OCI-LY3 (cell line): ENCODE results near the gene EXPH5.

Experiments used
- EZH2phosphoT487 ChIP-seq: fragments of 200-600 bp; shearing (Covaris generic); IDR thresholded peaks from 2 replicates; pipeline ENCODE4 v1.6.1; 2018; ENCODE audit warnings: antibody characterized with exemption, mixed run types, low read depth
- TF ChIP-seq, protein P1 (sequence below): fragments of 200-600, 300-600 bp; sonication (generic); IDR thresholded peaks from 2 replicates; pipeline ENCODE4 v1.5.1; 2014; ENCODE audit warnings: antibody characterized with exemption, low read length, low read depth

DNA sequence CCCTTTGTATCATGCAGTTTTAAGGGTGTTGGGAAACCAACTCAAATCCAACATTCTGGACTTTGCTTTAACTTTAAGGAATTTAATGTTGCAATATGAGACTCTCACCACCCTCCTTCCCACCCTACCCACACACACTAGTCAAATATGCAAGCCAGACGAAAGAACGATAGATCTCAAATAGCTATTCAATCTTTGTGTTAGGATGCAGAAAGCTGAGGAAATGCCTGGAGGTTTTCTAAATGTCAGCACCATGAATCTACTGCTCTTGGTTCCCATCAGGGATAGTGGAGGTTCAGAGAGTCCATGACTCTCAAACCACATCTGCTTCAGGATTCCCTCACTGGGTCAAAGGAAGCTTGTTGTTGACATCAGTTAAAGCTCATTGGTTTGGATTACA lies 33.7 kb downstream of the EXPH5 start:
- TF ChIP-seq, protein P1, sequence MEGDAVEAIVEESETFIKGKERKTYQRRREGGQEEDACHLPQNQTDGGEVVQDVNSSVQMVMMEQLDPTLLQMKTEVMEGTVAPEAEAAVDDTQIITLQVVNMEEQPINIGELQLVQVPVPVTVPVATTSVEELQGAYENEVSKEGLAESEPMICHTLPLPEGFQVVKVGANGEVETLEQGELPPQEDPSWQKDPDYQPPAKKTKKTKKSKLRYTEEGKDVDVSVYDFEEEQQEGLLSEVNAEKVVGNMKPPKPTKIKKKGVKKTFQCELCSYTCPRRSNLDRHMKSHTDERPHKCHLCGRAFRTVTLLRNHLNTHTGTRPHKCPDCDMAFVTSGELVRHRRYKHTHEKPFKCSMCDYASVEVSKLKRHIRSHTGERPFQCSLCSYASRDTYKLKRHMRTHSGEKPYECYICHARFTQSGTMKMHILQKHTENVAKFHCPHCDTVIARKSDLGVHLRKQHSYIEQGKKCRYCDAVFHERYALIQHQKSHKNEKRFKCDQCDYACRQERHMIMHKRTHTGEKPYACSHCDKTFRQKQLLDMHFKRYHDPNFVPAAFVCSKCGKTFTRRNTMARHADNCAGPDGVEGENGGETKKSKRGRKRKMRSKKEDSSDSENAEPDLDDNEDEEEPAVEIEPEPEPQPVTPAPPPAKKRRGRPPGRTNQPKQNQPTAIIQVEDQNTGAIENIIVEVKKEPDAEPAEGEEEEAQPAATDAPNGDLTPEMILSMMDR, result no peak
- TF ChIP-seq EZH2phosphoT487, result no peak
